GM21723 (cell line): Measurements from ENCODE around the gene COQ10B.

Source experiments
- ATAC-seq: cut with Tn5 transposase; IDR thresholded peaks from one replicate; pipeline ENCODE4 v1.9.1; 2021; ENCODE audit warnings: mild to moderate bottlenecking, moderate library complexity; ENCODE audit not compliant: unreplicated experiment

The COQ10B gene

GRCh38 chr2:197499594-197500502, 46.5 kb downstream of the COQ10B start, which contains the start of the genes HSPD1 and HSPE1:
Gene HSPD1, minus strand, starts transcription at chr2:197499840. Its CDS starts 992 bp downstream, at chr2:197498848.
Gene HSPE1, plus strand, starts transcription at chr2:197500379. Its CDS starts 58 bp downstream, at chr2:197500437.
- peak; percentile 81 for ATAC-seq

DNA sequence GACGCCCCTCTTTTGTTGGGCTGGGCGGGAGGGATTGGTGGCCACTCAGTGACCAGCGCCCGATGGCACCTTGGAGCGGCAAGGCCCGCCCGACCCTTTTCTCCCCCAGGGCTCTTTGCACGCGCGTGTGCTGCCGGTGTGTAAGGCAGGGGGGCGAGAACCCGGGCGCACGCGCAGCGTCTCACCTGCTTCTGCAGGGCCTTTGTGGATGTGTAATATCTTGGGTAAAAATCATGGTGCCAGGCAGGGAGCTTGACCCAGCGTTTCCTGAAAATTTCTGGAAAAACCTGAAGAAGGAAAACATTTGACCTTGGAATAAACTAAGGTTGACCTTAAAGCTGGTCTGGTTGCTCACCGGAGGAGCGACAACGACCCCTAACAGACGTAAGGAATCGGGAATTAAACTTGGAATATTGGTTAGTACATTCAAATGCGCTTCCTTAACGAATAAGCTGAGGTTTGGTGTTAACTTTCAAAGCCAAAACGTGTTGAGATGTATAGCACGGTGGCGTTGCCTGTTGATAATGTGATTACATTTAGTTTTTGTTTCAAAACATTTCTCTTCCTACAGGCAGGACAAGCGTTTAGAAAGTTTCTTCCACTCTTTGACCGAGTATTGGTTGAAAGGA, 47.3 kb downstream of the COQ10B start:
- ATAC-seq = peak; percentile 5

GRCh38 chr2:197502201-197502600, 48.8 kb downstream of the COQ10B start:
- no peak for ATAC-seq

- ATAC-seq = no peak
These were observed 49.3 kb downstream of the COQ10B start for GRCh38 chr2:197502685-197503084.

DNA sequence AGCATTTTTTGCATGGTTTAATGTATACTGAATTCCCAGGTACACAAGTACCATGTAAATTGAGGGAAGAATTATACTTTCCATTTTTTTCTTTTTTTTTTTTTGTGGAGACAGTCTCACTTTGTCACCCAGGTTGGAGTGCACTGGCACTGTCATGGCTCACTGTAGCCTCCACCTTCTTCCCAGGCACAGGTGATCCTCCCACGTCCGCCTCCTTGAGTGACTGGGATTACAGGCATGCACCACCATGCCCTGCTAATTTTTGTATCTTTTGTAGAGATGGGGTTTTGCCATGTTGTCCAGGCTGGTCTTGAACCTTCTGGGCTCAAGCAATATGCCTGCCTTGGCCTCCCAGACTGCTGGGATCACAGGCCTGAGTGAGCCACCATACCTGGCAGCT, 50.6 kb downstream of the COQ10B start:
- ATAC-seq = no peak

DNA sequence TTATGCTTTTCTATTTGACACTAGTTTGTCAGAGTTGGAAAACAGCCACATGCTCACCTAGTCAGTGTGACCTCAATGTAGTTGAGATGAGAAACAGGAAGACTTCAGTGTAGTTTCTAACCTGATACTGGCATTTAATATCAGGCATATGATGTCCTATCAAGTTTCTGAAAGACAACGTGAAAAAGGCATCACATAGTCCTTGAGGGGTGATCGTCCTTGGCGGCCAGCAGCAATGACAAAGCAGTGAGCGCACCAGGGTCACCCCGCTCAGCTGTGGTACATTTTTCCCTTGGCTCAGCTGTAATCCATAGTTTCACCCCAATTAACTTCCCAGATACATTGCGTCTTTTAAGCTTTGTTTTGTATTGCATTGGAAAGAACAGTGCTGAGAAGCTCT, 51.2 kb downstream of the COQ10B start:
- ATAC-seq = no peak

- no peak for ATAC-seq
These were observed 53.3 kb downstream of the COQ10B start for GRCh38 chr2:197506658-197507057.

DNA sequence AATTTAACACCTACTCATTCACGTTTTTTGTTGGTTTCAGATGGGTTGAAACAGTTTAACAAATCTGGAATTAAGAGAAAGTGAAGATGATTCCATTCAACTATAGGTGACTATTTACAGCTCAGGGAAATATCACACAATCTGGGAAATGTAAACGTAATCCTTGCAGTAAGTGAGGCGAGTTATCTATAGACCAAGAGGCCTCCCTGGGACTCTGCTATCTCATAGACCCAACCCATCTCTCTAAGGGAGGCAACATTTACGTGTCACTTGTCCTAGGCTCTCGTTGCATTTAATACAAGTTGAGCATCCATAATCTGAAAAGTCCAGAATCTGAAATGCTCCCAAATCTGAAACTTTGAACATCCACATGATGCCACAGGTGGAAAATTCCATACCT, 60.6 kb downstream of the COQ10B start:
- no peak for ATAC-seq

GRCh38 chr2:197514754-197515153, 61.4 kb downstream of the COQ10B start:
- ATAC-seq = no peak

DNA sequence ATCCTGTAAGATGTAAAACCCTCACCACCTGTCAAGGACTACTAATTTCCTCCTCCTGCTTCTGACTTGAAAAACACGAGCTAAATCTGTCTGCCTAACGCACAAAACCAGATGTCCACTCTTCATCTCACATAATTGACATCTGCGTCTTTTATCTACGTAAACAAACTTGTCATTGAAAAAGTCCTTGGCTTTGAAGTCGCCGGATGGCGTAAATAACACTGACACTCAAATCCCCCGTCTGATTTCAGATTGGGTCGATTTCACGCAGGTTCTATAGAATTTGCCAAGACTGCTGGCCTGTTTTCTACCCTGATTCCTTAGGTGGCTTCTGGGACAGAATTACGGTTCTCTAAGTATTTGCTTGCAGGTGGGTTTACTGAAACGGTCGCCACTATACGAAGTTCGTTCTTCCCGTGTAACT, 62.0 kb downstream of the COQ10B start:
- peak; percentile 2 for ATAC-seq

GRCh38 chr2:197515739-197516392, 62.5 kb downstream of the COQ10B start, which contains the start of gene MOB4:
Gene MOB4, plus strand, starts transcription at chr2:197516066. Its CDS starts 21 bp downstream, at chr2:197516087.
- ATAC-seq = peak; percentile 94

DNA sequence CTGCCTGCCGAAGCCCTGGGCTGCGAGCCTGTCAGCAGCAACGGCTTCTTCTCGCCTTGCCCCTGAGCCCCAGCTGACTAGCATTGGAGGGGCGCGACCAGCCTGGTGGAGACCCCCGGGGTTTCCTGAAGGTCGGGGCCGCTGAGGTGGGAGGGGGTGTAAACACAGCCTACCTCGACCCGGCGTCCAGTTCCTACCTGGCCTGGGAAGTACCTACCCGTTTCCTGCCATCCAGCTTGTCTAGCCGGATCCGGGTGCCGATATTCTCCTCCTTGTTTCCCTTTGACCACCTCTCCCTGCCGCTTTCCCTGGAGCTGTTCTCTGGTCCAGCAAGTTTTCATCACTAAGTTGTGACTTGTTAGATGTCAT, 63.0 kb downstream of the COQ10B start:
- peak; percentile 22 for ATAC-seq

DNA sequence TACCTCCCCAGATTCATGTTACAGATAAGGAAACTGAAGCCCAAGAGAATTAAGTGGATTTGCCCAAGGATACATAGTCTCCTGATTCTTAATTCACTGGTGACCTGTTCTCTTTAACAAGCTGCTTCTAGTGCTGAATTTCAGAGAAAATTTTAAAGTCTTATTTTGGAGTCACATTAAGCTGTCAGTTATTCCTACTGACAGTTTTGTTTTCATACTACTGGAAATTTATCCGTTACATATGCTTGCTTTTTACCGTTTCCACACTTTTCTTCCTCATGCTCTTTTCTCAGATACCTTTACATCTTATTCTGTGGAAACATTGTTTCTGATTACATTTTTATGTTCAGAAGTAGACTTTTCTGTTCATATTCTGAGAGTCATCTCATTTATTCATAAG, 63.8 kb downstream of the COQ10B start:
- ATAC-seq = no peak
